HG02981 (cell line): ENCODE measurements around the gene ZNF821.
"Not testable (repeated sequence)": the region's sequence is repeated elsewhere in the genome, so short reads cannot be mapped to it uniquely, and the experiment has no call there.

Experiments
- ATAC-seq: cut with Tn5 transposase; IDR thresholded peaks from one replicate; pipeline ENCODE4 v1.9.1; 2021; ENCODE audit warnings: mild to moderate bottlenecking, moderate library complexity; ENCODE audit not compliant: unreplicated experiment

Gene ZNF821

GRCh38 chr16:71883849-71884638 is at the start of gene ZNF821:
ZNF821 (minus strand) TSS chr16:71884182; CDS start chr16:71879946, 4,236 bp downstream.
- peak; percentile 56 for ATAC-seq

- no peak for ATAC-seq
These were observed 49.0 kb upstream of the ZNF821 start for GRCh38 chr16:71933017-71933416.

- no peak for ATAC-seq
These were observed 47.6 kb upstream of the ZNF821 start for GRCh38 chr16:71931599-71931998.

GRCh38 chr16:71931001-71931400 is 47.0 kb upstream of the ZNF821 start:
- ATAC-seq, result no peak

GRCh38 chr16:71930013-71930563 is 46.1 kb upstream of the ZNF821 start:
- ATAC-seq, result no peak

- no peak for ATAC-seq
These were observed 45.1 kb upstream of the ZNF821 start for GRCh38 chr16:71929048-71929447.

- ATAC-seq, result no peak
These were observed 43.8 kb upstream of the ZNF821 start for GRCh38 chr16:71927787-71928186.

GRCh38 chr16:71927383-71927782 is 43.4 kb upstream of the ZNF821 start:
- ATAC-seq, result no peak

GRCh38 chr16:71924710-71925109 is 40.7 kb upstream of the ZNF821 start:
- ATAC-seq, result no peak

GRCh38 chr16:71923941-71924690 is 40.1 kb upstream of the ZNF821 start:
- no peak for ATAC-seq

GRCh38 chr16:71920658-71921057 is 36.7 kb upstream of the ZNF821 start:
- ATAC-seq, result no peak

GRCh38 chr16:71919035-71919434 is 35.1 kb upstream of the ZNF821 start:
- ATAC-seq, result peak; percentile 81

GRCh38 chr16:71917900-71918299 is 33.9 kb upstream of the ZNF821 start:
- no peak for ATAC-seq

GRCh38 chr16:71916397-71916920 is 32.5 kb upstream of the ZNF821 start:
- no peak for ATAC-seq

GRCh38 chr16:71915350-71915749 is 31.4 kb upstream of the ZNF821 start:
- ATAC-seq, result no peak

GRCh38 chr16:71914802-71915201 is 30.8 kb upstream of the ZNF821 start:
- no peak for ATAC-seq

GRCh38 chr16:71912534-71913275 is 28.7 kb upstream of the ZNF821 start:
- ATAC-seq, result no peak

- no peak for ATAC-seq
These were observed 27.1 kb upstream of the ZNF821 start for GRCh38 chr16:71911121-71911520.

- ATAC-seq, result not testable (repeated sequence)
These were observed 21.8 kb upstream of the ZNF821 start for GRCh38 chr16:71905765-71906164.

- no peak for ATAC-seq
These were observed 20.3 kb upstream of the ZNF821 start for GRCh38 chr16:71904239-71904638.

GRCh38 chr16:71903608-71904007 is 19.6 kb upstream of the ZNF821 start:
- ATAC-seq, result no peak
